ENCODE results near the gene SERINC5.
"Not testable (repeated sequence)": the region's sequence is repeated elsewhere in the genome, so short reads cannot be mapped to it uniquely, and the experiment has no call there.

The SERINC5 gene

DNA sequence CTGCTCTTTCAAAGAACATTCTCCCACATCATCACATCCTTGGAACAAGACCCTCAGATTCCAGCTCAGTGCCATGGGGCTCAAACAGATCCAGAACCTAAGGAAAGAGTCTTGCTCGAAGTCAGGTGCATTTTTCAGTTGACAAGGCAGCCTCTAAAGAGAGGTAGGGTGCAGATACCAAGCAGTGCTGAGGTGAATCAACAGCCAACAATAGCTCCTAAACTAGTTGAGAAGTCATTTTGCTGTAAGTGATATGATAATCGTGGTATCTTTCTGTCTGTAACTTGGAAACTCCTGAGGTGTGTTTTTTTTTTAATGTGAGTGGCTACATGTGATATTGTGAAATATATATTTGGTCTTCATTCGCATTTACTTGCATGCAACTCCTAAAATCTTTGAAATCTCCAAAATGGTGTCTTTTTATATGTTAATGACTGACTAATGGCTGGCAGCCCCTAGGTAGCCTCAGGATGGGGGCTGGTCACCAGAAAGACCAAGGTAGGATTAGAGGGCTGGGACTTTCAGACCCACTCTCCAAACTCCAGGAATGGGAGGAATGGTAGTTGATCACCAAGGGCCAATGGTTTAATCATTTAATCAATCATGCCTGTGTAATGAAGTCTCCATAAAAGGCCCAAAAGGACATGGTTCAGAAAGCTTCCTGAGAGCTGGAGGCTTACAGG, 96.6 kb downstream of the SERINC5 start:
- TF ChIP-seq, protein P1, sequence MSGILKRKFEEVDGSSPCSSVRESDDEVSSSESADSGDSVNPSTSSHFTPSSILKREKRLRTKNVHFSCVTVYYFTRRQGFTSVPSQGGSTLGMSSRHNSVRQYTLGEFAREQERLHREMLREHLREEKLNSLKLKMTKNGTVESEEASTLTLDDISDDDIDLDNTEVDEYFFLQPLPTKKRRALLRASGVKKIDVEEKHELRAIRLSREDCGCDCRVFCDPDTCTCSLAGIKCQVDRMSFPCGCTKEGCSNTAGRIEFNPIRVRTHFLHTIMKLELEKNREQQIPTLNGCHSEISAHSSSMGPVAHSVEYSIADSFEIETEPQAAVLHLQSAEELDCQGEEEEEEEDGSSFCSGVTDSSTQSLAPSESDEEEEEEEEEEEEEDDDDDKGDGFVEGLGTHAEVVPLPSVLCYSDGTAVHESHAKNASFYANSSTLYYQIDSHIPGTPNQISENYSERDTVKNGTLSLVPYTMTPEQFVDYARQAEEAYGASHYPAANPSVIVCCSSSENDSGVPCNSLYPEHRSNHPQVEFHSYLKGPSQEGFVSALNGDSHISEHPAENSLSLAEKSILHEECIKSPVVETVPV (CRISPR knock-in tag; IDR thresholded peaks at IDR 0.05): no peak
- TF ChIP-seq RARB (CRISPR knock-in tag; IDR thresholded peaks at IDR 0.05) (no peak), PPARA (CRISPR knock-in tag; IDR thresholded peaks at IDR 0.05; ENCODE audit: borderline replicate concordance) (no peak), ZNF565 (CRISPR knock-in tag; conservative IDR thresholded peaks at IDR 0.05; ENCODE audit: low read depth) (no peak), OSR1 (CRISPR knock-in tag; IDR thresholded peaks at IDR 0.05) (no peak), ESRRG (CRISPR knock-in tag; IDR thresholded peaks at IDR 0.05) (no peak), ZFP3 (CRISPR knock-in tag; IDR thresholded peaks at IDR 0.05) (no peak), SNAI2 (CRISPR knock-in tag; IDR thresholded peaks at IDR 0.05) (no peak), PATZ1 (CRISPR knock-in tag; IDR thresholded peaks at IDR 0.05; ENCODE audit: borderline replicate concordance) (no peak)
- ATAC-seq: no peak

DNA sequence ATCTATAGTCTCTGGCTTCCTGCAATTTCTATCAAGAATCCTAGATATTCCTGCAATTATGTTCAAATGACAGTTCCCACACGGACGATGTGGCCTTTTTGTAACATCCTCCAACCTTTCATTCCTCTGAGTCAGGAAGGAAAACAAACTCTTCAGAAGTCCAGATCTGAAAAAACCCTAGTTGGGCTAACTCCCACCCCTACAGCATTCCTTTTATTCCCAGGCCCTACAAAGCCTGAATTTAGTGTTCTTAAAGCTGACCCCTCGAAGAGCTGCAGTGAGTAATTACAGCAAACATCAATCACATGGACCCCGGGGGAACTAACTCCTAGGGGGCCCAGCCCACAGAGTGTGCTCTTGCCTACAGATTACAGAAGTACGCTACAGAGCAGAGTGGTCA, 99.7 kb downstream of the SERINC5 start:
- no peak for ATAC-seq
- no peak for TF ChIP-seq ZNF8 (CRISPR knock-in tag; IDR thresholded peaks at IDR 0.05)
- TF ChIP-seq ARNTL (CRISPR knock-in tag; IDR thresholded peaks at IDR 0.05; ENCODE audit: borderline replicate concordance, low read depth): no peak
- no peak for TF ChIP-seq TSHZ2 (CRISPR knock-in tag; IDR thresholded peaks at IDR 0.05)
- TF ChIP-seq SNAI2 (CRISPR knock-in tag; IDR thresholded peaks at IDR 0.05): no peak
- no peak for TF ChIP-seq ZC3H10 (CRISPR knock-in tag; IDR thresholded peaks at IDR 0.05)

DNA sequence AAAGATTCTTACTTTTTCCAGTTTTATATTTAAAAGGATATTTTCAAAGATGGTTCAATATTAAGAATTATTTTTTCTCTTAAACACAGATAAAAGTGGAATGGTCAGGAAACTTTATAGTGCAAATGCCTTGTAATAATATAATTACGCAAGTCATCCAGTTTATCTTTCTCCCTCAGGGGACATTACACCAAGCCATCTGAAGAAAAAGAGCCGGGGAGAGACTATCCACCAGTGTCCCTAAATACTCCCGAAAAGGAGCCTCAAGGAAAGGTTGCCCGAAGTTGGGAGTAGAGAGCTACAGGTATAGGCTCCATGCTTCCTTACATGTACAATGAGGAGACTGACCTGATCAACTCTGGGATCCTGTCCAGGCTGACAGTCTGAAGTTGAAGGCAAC, 101.1 kb downstream of the SERINC5 start:
- no peak for ATAC-seq
- TF ChIP-seq ZC3H10 (CRISPR knock-in tag; IDR thresholded peaks at IDR 0.05) (no peak), PATZ1 (CRISPR knock-in tag; IDR thresholded peaks at IDR 0.05; ENCODE audit: borderline replicate concordance) (no peak), ESRRG (CRISPR knock-in tag; IDR thresholded peaks at IDR 0.05) (no peak), ZFP3 (CRISPR knock-in tag; IDR thresholded peaks at IDR 0.05) (no peak), SNAI2 (CRISPR knock-in tag; IDR thresholded peaks at IDR 0.05) (no peak)
- TF ChIP-seq, protein P1 (CRISPR knock-in tag; IDR thresholded peaks at IDR 0.05): no peak

DNA sequence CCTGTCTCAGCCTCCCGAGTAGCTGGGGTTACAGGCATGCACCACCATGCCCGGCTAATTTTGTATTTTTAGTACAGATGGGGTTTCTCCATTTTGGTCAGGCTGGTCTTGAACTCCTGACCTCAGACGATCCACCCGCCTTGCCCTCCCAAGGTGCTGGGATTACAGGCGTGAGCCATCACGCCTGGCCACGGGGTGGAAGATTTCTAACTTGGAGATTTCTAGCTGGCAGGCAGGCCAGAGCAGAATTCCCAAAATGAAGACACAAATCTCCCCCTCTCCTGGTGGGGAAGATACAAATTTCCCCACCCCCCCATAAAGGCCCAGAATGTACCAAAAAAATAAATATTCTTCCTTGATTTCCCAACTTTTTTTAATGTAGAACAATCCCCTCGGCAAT, 101.6 kb downstream of the SERINC5 start:
- ATAC-seq: not testable (repeated sequence)

- ATAC-seq: no peak
- TF ChIP-seq TCF4 (CRISPR knock-in tag; IDR thresholded peaks at IDR 0.05; ENCODE audit: borderline replicate concordance): no peak
- TF ChIP-seq ZFP30 (CRISPR knock-in tag; IDR thresholded peaks at IDR 0.05): no peak
- no peak for TF ChIP-seq ARNTL (CRISPR knock-in tag; IDR thresholded peaks at IDR 0.05; ENCODE audit: borderline replicate concordance, low read depth)
- TF ChIP-seq, protein P2, sequence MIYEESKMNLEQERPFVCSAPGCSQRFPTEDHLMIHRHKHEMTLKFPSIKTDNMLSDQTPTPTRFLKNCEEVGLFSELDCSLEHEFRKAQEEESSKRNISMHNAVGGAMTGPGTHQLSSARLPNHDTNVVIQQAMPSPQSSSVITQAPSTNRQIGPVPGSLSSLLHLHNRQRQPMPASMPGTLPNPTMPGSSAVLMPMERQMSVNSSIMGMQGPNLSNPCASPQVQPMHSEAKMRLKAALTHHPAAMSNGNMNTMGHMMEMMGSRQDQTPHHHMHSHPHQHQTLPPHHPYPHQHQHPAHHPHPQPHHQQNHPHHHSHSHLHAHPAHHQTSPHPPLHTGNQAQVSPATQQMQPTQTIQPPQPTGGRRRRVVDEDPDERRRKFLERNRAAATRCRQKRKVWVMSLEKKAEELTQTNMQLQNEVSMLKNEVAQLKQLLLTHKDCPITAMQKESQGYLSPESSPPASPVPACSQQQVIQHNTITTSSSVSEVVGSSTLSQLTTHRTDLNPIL (CRISPR knock-in tag; IDR thresholded peaks at IDR 0.05; ENCODE audit: low read depth): no peak
- TF ChIP-seq OSR1 (CRISPR knock-in tag; IDR thresholded peaks at IDR 0.05): no peak
- no peak for TF ChIP-seq RARB (CRISPR knock-in tag; IDR thresholded peaks at IDR 0.05)
- no peak for TF ChIP-seq SNAI2 (CRISPR knock-in tag; IDR thresholded peaks at IDR 0.05)
- TF ChIP-seq, protein P1 (CRISPR knock-in tag; IDR thresholded peaks at IDR 0.05): no peak
- TF ChIP-seq CSDC2 (CRISPR knock-in tag; IDR thresholded peaks at IDR 0.05): no peak
- TF ChIP-seq ZC3H10 (CRISPR knock-in tag; IDR thresholded peaks at IDR 0.05): no peak
- TF ChIP-seq ISL1 (CRISPR knock-in tag; IDR thresholded peaks at IDR 0.05): no peak
- TF ChIP-seq TOX (CRISPR knock-in tag; IDR thresholded peaks at IDR 0.05; ENCODE audit: borderline replicate concordance): no peak
- no peak for TF ChIP-seq ZNF70 (CRISPR knock-in tag; IDR thresholded peaks at IDR 0.05)
- TF ChIP-seq ZFP3 (CRISPR knock-in tag; IDR thresholded peaks at IDR 0.05): no peak
- TF ChIP-seq ZNF8 (CRISPR knock-in tag; IDR thresholded peaks at IDR 0.05): no peak
Observed at GRCh38 chr5:80153586-80154126, 102.2 kb downstream of the SERINC5 start.

Measured in SK-N-SH treated with all-trans-retinoic acid at 6 μM for 48 hours (cell line).